K562 (cell line): ENCODE data around the gene NEU1. TPM values are rescaled to one million over a fixed set of nuclear protein-coding genes. Genes with fewer than 3 reads are reported as not detected.
A peak's percentile ranks its signal among the peaks of the same experiment; 100 is the strongest.

ENCODE experiments used
- BCOR ChIP-seq: fragments of 450-650 bp; IDR thresholded peaks from 2 replicates; pipeline ENCODE4 v1.6.1; 2016
- BRD4 ChIP-seq: fragments of 200-600 bp; sonication (generic); IDR thresholded peaks from 2 replicates; pipeline ENCODE4 v1.6.1; 2017; ENCODE audit warnings: inconsistent platforms
- C11orf30 ChIP-seq: fragments of 450-650 bp; IDR thresholded peaks from 2 replicates; pipeline ENCODE4 v1.6.1; 2016; ENCODE audit warnings: low read depth, mild to moderate bottlenecking
- FOXK1 ChIP-seq: sonication (generic); formaldehyde crosslinking; IDR thresholded peaks from 2 replicates; pipeline ENCODE4 v1.8.0; 2022; ENCODE audit warnings: missing genetic modification reagents, mild to moderate bottlenecking, borderline replicate concordance
- HNRNPLL ChIP-seq: fragments of 200-400 bp; formaldehyde crosslinking; IDR thresholded peaks from 2 replicates; pipeline ENCODE4 v1.6.1; 2017; ENCODE audit warnings: low read length, low read depth, mild to moderate bottlenecking; ENCODE audit not compliant: poor library complexity, severe bottlenecking
- MCM2 ChIP-seq: fragments of 450-650 bp; IDR thresholded peaks from 2 replicates; pipeline ENCODE4 v1.6.1; 2017; ENCODE audit warnings: low read depth, mild to moderate bottlenecking
- MYC ChIP-seq, 2 experiments: fragments of 250-450 bp in 1 of 2; sonication (Bioruptor Pico) in 1 of 2; IDR thresholded peaks; 2 replicates each; pipeline versions ENCODE4 v1.5.1 to v1.6.1; 2012 to 2021; ENCODE audit warnings: low read depth in 2 of 2, borderline replicate concordance in 1 of 2, improper control_type of control experiment in 1 of 2, low read length in 1 of 2, mild to moderate bottlenecking in 1 of 2, moderate library complexity in 1 of 2
- POLR2B ChIP-seq: fragments of 450-650 bp; IDR thresholded peaks from 2 replicates; pipeline ENCODE4 v1.6.1; 2018; ENCODE audit warnings: low read depth; ENCODE audit not compliant: partially characterized antibody
- PYGO2 ChIP-seq: fragments of 450-650 bp; IDR thresholded peaks from 2 replicates; pipeline ENCODE4 v1.6.1; 2016; ENCODE audit warnings: mild to moderate bottlenecking, missing genetic modification characterization, moderate library complexity, missing compliant biosample characterization
- TFAM ChIP-seq: fragments of 250-450 bp; sonication (Bioruptor Pico); conservative IDR thresholded peaks from 2 replicates; pipeline ENCODE4 v1.5.0; 2021; ENCODE audit warnings: mild to moderate bottlenecking, moderate library complexity
- ZNF133 ChIP-seq: fragments of 250-450 bp; sonication (Bioruptor Pico); IDR thresholded peaks from 2 replicates; pipeline ENCODE4 v1.4.0; 2020; ENCODE audit warnings: mild to moderate bottlenecking
- ZNF561 ChIP-seq: fragments of 450-650 bp; formaldehyde crosslinking; conservative IDR thresholded peaks from 2 replicates; pipeline ENCODE4 v1.4.0; 2020; ENCODE audit warnings: mild to moderate bottlenecking, moderate library complexity
- ZNF830 ChIP-seq: fragments of 250-450 bp; sonication (Bioruptor Pico); IDR thresholded peaks from 2 replicates; pipeline ENCODE4 v1.5.0; 2021; ENCODE audit warnings: mild to moderate bottlenecking
- polyA plus RNA-seq, 8 experiments: library from polyadenylated mRNA; depleted of rRNA in 4 of 8; stranded (reverse) in 5 of 8; unstranded in 3 of 8; fragments of >200 nt; fragmentation: Nextera tagmentation in 2 of 8; fragmentation: Illumina TruSeq in 1 of 8; extraction: Ambion mirVana in 2 of 8; extraction: Trizol in 1 of 8; gene quantifications; 2 replicates each; pipeline versions ENCODE4 v1.2.1 to v1.2.3, GENCODE V29; 2011 to 2014; ENCODE audit warnings: inconsistent platforms in 1 of 8, missing spikeins in 1 of 8
- total RNA-seq, 7 experiments: library from RNA; depleted of rRNA in 6 of 7; stranded (reverse); fragments of >200 nt in 6 of 7; fragmentation: Illumina TruSeq in 2 of 7; extraction: Trizol in 2 of 7; gene quantifications; 2 replicates each; pipeline versions ENCODE4 v1.2.1 to v1.2.3, GENCODE V29; 2011 to 2021; ENCODE audit warnings: low replicate concordance in 1 of 7
- TF ChIP-seq, protein P1 (sequence below): sonication (generic); formaldehyde crosslinking; IDR thresholded peaks from 2 replicates; pipeline ENCODE4 v1.8.0; 2023; ENCODE audit warnings: mild to moderate bottlenecking, missing genetic modification reagents
- TF ChIP-seq, protein P2 (sequence below), 2 experiments: fragments of 450-650 bp in 1 of 2; IDR thresholded peaks; 2 replicates each; pipeline ENCODE4 v1.6.1; 2011 to 2017; ENCODE audit warnings: low read depth in 2 of 2, antibody characterized with exemption in 1 of 2, borderline replicate concordance in 1 of 2, low read length in 1 of 2, mild to moderate bottlenecking in 1 of 2, mixed read lengths in 1 of 2; ENCODE audit not compliant: control insufficient read depth in 1 of 2
- TF ChIP-seq, protein P3 (sequence below): fragments of 450-650 bp; IDR thresholded peaks from 2 replicates; pipeline ENCODE4 v1.6.1; 2016; ENCODE audit warnings: low read depth, mild to moderate bottlenecking, moderate library complexity

NEU1 gene
- total and polyA plus RNA-seq, 9 of the 15 experiments (the other 6 are each of a cell fraction or from before 2014, with no cell fraction given) = 14.8 to 67.8 (median 51.0) TPM

DNA sequence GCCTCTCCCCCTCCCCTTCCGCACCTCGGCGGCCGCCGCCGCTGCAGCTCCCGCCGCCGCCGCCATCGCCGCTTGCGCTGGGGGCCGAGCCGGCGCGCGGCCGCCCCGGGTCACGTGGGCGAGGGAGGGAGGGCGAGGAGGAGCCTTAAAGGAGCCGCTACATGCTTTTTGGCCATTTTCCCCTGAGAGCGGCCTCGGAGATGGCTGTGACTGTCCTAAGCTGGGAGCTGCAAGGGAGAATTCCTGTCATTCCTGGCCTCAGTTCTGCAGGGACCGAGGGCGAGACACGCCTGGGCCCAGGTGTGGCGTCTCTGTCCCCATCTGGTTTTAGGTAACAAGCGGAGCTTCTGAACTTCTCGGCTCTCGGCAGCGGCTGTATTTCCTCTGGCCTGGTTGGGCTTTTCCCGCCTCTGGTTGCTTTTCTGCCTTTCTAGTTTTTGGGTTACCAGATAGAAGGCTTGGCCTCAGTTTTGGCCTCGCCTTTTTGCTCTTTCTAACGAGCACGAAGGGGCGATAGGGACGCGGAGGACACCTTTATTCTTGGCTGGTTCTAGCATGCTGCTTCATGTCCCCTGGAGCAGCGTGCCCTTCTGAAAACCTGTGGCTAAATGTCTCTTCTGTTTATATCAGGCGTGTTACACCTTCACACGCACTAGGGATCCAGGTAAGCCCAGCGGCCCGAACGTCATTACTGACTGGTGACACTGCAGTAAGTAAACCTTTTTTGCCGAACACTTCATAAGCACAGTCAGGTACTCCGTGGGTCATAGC lies 35.2 kb upstream of the NEU1 start, which contains the start of gene EHMT2 (continued):
- TF ChIP-seq FOXK1 (no peak), C11orf30 (no peak), ZNF133 (CRISPR knock-in tag) (no peak), MCM2 (no peak), TFAM (CRISPR knock-in tag) (no peak), BCOR (0 out of 2 replicates have a peak, but pooled peaks have one; percentile 23), PYGO2 (tag) (no peak), ZNF561 (CRISPR knock-in tag) (no peak), HNRNPLL (peak; percentile 36), POLR2B (peak; percentile 73), BRD4 (no peak), MYC (IDR thresholded peaks at IDR 0.05; ENCODE audit: low read depth, low read length) (peak; percentile 61), MYC (CRISPR knock-in tag; IDR thresholded peaks at IDR 0.05; ENCODE audit: borderline replicate concordance, low read depth) (no peak), ZNF830 (CRISPR knock-in tag) (no peak; the same call in 1 of the 2 replicates)
- TF ChIP-seq, protein P1, sequence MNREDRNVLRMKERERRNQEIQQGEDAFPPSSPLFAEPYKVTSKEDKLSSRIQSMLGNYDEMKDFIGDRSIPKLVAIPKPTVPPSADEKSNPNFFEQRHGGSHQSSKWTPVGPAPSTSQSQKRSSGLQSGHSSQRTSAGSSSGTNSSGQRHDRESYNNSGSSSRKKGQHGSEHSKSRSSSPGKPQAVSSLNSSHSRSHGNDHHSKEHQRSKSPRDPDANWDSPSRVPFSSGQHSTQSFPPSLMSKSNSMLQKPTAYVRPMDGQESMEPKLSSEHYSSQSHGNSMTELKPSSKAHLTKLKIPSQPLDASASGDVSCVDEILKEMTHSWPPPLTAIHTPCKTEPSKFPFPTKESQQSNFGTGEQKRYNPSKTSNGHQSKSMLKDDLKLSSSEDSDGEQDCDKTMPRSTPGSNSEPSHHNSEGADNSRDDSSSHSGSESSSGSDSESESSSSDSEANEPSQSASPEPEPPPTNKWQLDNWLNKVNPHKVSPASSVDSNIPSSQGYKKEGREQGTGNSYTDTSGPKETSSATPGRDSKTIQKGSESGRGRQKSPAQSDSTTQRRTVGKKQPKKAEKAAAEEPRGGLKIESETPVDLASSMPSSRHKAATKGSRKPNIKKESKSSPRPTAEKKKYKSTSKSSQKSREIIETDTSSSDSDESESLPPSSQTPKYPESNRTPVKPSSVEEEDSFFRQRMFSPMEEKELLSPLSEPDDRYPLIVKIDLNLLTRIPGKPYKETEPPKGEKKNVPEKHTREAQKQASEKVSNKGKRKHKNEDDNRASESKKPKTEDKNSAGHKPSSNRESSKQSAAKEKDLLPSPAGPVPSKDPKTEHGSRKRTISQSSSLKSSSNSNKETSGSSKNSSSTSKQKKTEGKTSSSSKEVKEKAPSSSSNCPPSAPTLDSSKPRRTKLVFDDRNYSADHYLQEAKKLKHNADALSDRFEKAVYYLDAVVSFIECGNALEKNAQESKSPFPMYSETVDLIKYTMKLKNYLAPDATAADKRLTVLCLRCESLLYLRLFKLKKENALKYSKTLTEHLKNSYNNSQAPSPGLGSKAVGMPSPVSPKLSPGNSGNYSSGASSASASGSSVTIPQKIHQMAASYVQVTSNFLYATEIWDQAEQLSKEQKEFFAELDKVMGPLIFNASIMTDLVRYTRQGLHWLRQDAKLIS (CRISPR knock-in tag) = peak; percentile 85; the same call in 1 of the 2 replicates
- TF ChIP-seq, protein P2, sequence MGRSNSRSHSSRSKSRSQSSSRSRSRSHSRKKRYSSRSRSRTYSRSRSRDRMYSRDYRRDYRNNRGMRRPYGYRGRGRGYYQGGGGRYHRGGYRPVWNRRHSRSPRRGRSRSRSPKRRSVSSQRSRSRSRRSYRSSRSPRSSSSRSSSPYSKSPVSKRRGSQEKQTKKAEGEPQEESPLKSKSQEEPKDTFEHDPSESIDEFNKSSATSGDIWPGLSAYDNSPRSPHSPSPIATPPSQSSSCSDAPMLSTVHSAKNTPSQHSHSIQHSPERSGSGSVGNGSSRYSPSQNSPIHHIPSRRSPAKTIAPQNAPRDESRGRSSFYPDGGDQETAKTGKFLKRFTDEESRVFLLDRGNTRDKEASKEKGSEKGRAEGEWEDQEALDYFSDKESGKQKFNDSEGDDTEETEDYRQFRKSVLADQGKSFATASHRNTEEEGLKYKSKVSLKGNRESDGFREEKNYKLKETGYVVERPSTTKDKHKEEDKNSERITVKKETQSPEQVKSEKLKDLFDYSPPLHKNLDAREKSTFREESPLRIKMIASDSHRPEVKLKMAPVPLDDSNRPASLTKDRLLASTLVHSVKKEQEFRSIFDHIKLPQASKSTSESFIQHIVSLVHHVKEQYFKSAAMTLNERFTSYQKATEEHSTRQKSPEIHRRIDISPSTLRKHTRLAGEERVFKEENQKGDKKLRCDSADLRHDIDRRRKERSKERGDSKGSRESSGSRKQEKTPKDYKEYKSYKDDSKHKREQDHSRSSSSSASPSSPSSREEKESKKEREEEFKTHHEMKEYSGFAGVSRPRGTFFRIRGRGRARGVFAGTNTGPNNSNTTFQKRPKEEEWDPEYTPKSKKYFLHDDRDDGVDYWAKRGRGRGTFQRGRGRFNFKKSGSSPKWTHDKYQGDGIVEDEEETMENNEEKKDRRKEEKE (IDR thresholded peaks at IDR 0.05; ENCODE audit: borderline replicate concordance in 1 of 2, control insufficient read depth in 1 of 2, low read depth in 2 of 2, low read length in 1 of 2) = no peak
- TF ChIP-seq, protein P3, sequence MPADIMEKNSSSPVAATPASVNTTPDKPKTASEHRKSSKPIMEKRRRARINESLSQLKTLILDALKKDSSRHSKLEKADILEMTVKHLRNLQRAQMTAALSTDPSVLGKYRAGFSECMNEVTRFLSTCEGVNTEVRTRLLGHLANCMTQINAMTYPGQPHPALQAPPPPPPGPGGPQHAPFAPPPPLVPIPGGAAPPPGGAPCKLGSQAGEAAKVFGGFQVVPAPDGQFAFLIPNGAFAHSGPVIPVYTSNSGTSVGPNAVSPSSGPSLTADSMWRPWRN = no peak
